Liver (tissue), 9 donors: ENCODE results near the gene NFILZ. TPM values are rescaled to one million over a fixed set of nuclear protein-coding genes. Genes with fewer than 3 reads are reported as not detected.
A peak's percentile ranks its signal among the peaks of the same experiment; 100 is the strongest.

Experiments
- DNase-seq: peaks from one replicate; pipeline ENCODE4 v3.0.0-alpha.2; 2017; ENCODE audit warnings: low spot score
- H3K27ac ChIP-seq, 2 donors: one replicate each; pipeline ENCODE4 v1.7.0; 2013; ENCODE audit warnings: inconsistent platforms in 2 of 2, low read length in 2 of 2, control low read depth in 1 of 2, low read depth in 1 of 2, mild to moderate bottlenecking in 1 of 2
- H3K27me3 ChIP-seq, 4 donors: one replicate each; pipeline versions ENCODE4 v1.6.1 to v1.7.0; 2013; ENCODE audit warnings: low read length in 3 of 4, inconsistent platforms in 1 of 4, mild to moderate bottlenecking in 1 of 4, moderate library complexity in 1 of 4; ENCODE audit not compliant: control insufficient read depth in 4 of 4, insufficient read depth in 4 of 4
- H3K36me3 ChIP-seq, 4 donors: one replicate each; pipeline versions ENCODE4 v1.6.1 to v1.7.0; 2013; ENCODE audit warnings: low read length in 3 of 4, mild to moderate bottlenecking in 3 of 4, low read depth in 1 of 4, moderate library complexity in 1 of 4; ENCODE audit not compliant: control insufficient read depth in 4 of 4, insufficient read depth in 3 of 4
- H3K4me1 ChIP-seq, 4 donors: one replicate each; pipeline versions ENCODE4 v1.6.1 to v1.7.0; 2013; ENCODE audit warnings: low read length in 3 of 4, mild to moderate bottlenecking in 3 of 4, moderate library complexity in 1 of 4; ENCODE audit not compliant: control insufficient read depth in 4 of 4, insufficient read depth in 4 of 4
- H3K4me3 ChIP-seq, 3 donors: one replicate each; pipeline versions ENCODE4 v1.6.1 to v1.7.0; 2013; ENCODE audit warnings: low read length in 3 of 3, control low read depth in 1 of 3, low read depth in 1 of 3, mild to moderate bottlenecking in 1 of 3
- H3K9ac ChIP-seq, 2 donors: one replicate each; pipeline ENCODE4 v1.7.0; 2013; ENCODE audit warnings: low read length in 2 of 2, mild to moderate bottlenecking in 2 of 2, moderate library complexity in 2 of 2, control low read depth in 1 of 2, low read depth in 1 of 2
- H3K9me3 ChIP-seq, 4 donors: one replicate each; pipeline versions ENCODE4 v1.6.1 to v1.7.0; 2013; ENCODE audit warnings: low read length in 3 of 4; ENCODE audit not compliant: control insufficient read depth in 4 of 4
- ATF3 ChIP-seq: IDR thresholded peaks from 2 replicates; pipeline ENCODE4 v1.6.1; 2016; ENCODE audit warnings: antibody characterized with exemption
- EGR1 ChIP-seq, 2 donors: IDR thresholded peaks; 2 replicates each; pipeline ENCODE4 v1.6.1; 2016 to 2018; ENCODE audit warnings: antibody characterized with exemption in 2 of 2, low read depth in 2 of 2
- FOXA1 ChIP-seq: IDR thresholded peaks from 2 replicates; pipeline ENCODE4 v1.6.1; 2016; ENCODE audit warnings: antibody characterized with exemption
- FOXA2 ChIP-seq: IDR thresholded peaks from 2 replicates; pipeline ENCODE4 v1.6.1; 2016; ENCODE audit warnings: antibody characterized with exemption
- GABPA ChIP-seq, 2 donors: IDR thresholded peaks in 1 of 2; conservative IDR thresholded peaks in 1 of 2; 2 replicates each; pipeline ENCODE4 v1.6.1; 2016; ENCODE audit warnings: antibody characterized with exemption in 2 of 2, mild to moderate bottlenecking in 1 of 2, moderate library complexity in 1 of 2
- HNF4A ChIP-seq, 2 donors: conservative IDR thresholded peaks; 2 replicates each; pipeline ENCODE4 v1.6.1; 2016; ENCODE audit warnings: antibody characterized with exemption in 2 of 2, mild to moderate bottlenecking in 2 of 2
- HNF4G ChIP-seq: IDR thresholded peaks from 2 replicates; pipeline ENCODE4 v1.6.1; 2016; ENCODE audit warnings: antibody characterized with exemption
- JUND ChIP-seq, 2 donors: IDR thresholded peaks; 2 replicates each; pipeline ENCODE4 v1.6.1; 2016; ENCODE audit warnings: antibody characterized with exemption in 2 of 2
- MAX ChIP-seq: IDR thresholded peaks from 2 replicates; pipeline ENCODE4 v1.6.1; 2016; ENCODE audit warnings: antibody characterized with exemption
- NR2F2 ChIP-seq: IDR thresholded peaks from 2 replicates; pipeline ENCODE4 v1.6.1; 2016; ENCODE audit warnings: antibody characterized with exemption
- RAD21 ChIP-seq, 2 donors: IDR thresholded peaks; 2 replicates each; pipeline ENCODE4 v1.6.1; 2016; ENCODE audit warnings: antibody characterized with exemption in 2 of 2, mild to moderate bottlenecking in 2 of 2
- REST ChIP-seq: IDR thresholded peaks from 2 replicates; pipeline ENCODE4 v1.6.1; 2016; ENCODE audit warnings: antibody characterized with exemption, mild to moderate bottlenecking
- SP1 ChIP-seq: IDR thresholded peaks from 2 replicates; pipeline ENCODE4 v1.6.1; 2018; ENCODE audit warnings: antibody characterized with exemption, mild to moderate bottlenecking
- TAF1 ChIP-seq: conservative IDR thresholded peaks from 2 replicates; pipeline ENCODE4 v1.6.1; 2016; ENCODE audit warnings: antibody characterized with exemption, mild to moderate bottlenecking
- YY1 ChIP-seq: IDR thresholded peaks from 2 replicates; pipeline ENCODE4 v1.6.1; 2016; ENCODE audit warnings: antibody characterized with exemption, mild to moderate bottlenecking
- WGBS: extraction: QIAGEN DNeasy Blood & Tissue Kit; methylation state at CpG from one replicate; pipeline ENCODE4 v1.1.7; 2013; 5-methylcytosine and 5-hydroxymethylcytosine counted together
- polyA plus RNA-seq, 2 donors: library from polyadenylated mRNA; stranded (reverse) in 1 of 2; unstranded in 1 of 2; fragments of 200-250 nt in 1 of 2; fragments of >200 nt in 1 of 2; fragmentation: Nextera tagmentation in 1 of 2; extraction: Ambion mirVana in 1 of 2; gene quantifications; one replicate each; pipeline versions ENCODE4 v1.2.1 to v1.2.3, GENCODE V29; 2013 to 2015
- total RNA-seq, 2 donors: library from RNA; depleted of rRNA; stranded (reverse); fragments of >200 nt; gene quantifications; one replicate each; pipeline ENCODE4 v1.2.3, GENCODE V29; 2014
- TF ChIP-seq, protein P1 (sequence below): fragments of 150-350 bp; IDR thresholded peaks from 2 replicates; pipeline ENCODE4 v1.5.1; 2017; ENCODE audit warnings: improper control_type of control experiment, low read depth, low read length; ENCODE audit not compliant: missing input control
- TF ChIP-seq, protein P2 (sequence below): IDR thresholded peaks from 2 replicates; pipeline ENCODE4 v1.6.1; 2016; ENCODE audit warnings: antibody characterized with exemption
- donor health status: healthy.
- donor health status: healthy.
- donor health status: healthy.
- donor health status: healthy.
- donor health status: healthy.

Gene NFILZ
- total and polyA plus RNA-seq, 4 donors, result not detected

DNA sequence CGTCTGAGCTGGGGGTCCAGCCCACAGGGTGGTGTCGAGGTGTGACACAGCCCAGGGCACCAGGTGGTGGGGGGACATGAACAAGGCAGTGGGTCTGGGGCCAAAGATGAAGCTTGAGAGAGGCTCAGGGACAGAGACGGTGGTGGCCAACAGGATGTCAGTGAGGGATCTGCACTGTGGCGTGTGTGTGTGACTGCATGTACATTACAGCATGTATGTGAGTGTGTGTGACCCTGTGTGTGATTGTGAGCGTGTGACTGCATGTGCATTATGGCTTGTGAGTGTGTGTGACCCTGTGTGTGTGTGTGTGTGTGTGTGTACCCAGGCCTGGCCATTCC lies 21.5 kb upstream of the NFILZ start:
- peaks cover 0 to 31% (median 18%) of the 10 kb centered on the region in 4 donors for H3K4me1 ChIP-seq
- no peaks in the 10 kb centered on the region for H3K27me3 ChIP-seq
- no peak for DNase-seq
- TF ChIP-seq GABPA (IDR thresholded peaks at IDR 0.05 in 1 of 2, conservative IDR thresholded peaks at IDR 0.05 in 1 of 2), result no peak
- H3K36me3 ChIP-seq, result no peaks in the 10 kb centered on the region
- peak overlapping the region in 2 of 3 donors; percentile 59 to 63 for H3K4me3 ChIP-seq
- peak overlapping the region; percentile 42 to 50 for H3K27ac ChIP-seq
- no peak overlapping the region for H3K9ac ChIP-seq
- 77% methylated on average over 5 of the region's 5 CpGs for WGBS
- H3K9me3 ChIP-seq, result no peaks in the 10 kb centered on the region

DNA sequence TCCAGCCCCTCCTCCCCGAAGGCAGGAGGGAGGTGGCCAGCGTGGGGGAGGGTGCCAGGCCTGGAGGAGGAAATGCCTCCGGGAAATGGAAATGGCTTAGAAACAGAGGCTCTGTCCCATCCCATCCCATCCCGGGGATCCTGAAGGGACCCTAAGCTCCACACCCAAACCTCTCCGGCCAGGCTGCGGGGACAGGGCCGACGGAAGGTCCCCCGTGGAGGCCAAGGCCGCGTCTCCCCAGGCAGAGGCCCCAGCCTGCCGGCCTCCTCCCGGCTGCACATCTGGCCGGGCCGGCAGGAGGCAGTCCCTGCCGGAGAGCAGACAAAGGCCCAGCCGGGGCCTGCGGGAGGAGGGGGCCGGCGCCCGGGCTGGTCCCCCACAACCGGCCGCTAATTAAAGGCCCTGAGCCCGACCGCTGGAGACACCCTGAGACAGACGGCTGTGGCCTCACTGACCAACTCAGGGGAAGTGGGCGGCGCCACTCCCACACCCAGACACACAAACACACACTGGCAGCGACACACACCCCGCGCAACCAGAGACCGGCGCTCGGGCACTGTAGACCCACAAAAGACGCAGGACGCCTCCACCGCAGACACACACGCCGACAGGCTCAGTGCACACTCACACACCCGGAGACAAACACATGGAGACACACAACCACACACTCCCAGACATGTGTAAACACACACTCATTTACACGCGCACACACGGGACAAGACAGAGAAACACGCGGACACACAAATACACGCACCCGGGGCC lies 21.0 kb upstream of the NFILZ start:
- no peak for TF ChIP-seq YY1
- TF ChIP-seq JUND (IDR thresholded peaks at IDR 0.05), result no peak
- TF ChIP-seq MAX, result no peak
- no peak for TF ChIP-seq SP1
- TF ChIP-seq NR2F2, result no peak
- no peak for TF ChIP-seq TAF1
- no peak for TF ChIP-seq ATF3
- no peak for TF ChIP-seq HNF4A (conservative IDR thresholded peaks at IDR 0.05)
- TF ChIP-seq, protein P1, sequence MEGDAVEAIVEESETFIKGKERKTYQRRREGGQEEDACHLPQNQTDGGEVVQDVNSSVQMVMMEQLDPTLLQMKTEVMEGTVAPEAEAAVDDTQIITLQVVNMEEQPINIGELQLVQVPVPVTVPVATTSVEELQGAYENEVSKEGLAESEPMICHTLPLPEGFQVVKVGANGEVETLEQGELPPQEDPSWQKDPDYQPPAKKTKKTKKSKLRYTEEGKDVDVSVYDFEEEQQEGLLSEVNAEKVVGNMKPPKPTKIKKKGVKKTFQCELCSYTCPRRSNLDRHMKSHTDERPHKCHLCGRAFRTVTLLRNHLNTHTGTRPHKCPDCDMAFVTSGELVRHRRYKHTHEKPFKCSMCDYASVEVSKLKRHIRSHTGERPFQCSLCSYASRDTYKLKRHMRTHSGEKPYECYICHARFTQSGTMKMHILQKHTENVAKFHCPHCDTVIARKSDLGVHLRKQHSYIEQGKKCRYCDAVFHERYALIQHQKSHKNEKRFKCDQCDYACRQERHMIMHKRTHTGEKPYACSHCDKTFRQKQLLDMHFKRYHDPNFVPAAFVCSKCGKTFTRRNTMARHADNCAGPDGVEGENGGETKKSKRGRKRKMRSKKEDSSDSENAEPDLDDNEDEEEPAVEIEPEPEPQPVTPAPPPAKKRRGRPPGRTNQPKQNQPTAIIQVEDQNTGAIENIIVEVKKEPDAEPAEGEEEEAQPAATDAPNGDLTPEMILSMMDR, result no peak
- TF ChIP-seq EGR1 (IDR thresholded peaks at IDR 0.05; ENCODE audit: low read depth in 2 of 2), result no peak
- TF ChIP-seq RAD21 (IDR thresholded peaks at IDR 0.05), result no peak
- TF ChIP-seq REST, result no peak
- TF ChIP-seq FOXA2, result no peak
- TF ChIP-seq, protein P2, sequence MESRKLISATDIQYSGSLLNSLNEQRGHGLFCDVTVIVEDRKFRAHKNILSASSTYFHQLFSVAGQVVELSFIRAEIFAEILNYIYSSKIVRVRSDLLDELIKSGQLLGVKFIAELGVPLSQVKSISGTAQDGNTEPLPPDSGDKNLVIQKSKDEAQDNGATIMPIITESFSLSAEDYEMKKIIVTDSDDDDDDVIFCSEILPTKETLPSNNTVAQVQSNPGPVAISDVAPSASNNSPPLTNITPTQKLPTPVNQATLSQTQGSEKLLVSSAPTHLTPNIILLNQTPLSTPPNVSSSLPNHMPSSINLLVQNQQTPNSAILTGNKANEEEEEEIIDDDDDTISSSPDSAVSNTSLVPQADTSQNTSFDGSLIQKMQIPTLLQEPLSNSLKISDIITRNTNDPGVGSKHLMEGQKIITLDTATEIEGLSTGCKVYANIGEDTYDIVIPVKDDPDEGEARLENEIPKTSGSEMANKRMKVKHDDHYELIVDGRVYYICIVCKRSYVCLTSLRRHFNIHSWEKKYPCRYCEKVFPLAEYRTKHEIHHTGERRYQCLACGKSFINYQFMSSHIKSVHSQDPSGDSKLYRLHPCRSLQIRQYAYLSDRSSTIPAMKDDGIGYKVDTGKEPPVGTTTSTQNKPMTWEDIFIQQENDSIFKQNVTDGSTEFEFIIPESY, result no peak
- TF ChIP-seq HNF4G, result no peak
- no peak for TF ChIP-seq FOXA1
- no peak for TF ChIP-seq GABPA (IDR thresholded peaks at IDR 0.05 in 1 of 2, conservative IDR thresholded peaks at IDR 0.05 in 1 of 2)
- peak overlapping the region; percentile 59 to 63 (median 62) for H3K4me3 ChIP-seq
- peak; percentile 48 for DNase-seq
- WGBS, result 31% methylated on average over 47 of the region's 47 CpGs
- H3K9ac ChIP-seq, result peak overlapping the region; percentile 10 to 61
- no peaks in the 10 kb centered on the region for H3K9me3 ChIP-seq
- H3K4me1 ChIP-seq, result peaks cover 0 to 31% (median 18%) of the 10 kb centered on the region in 4 donors
- H3K27ac ChIP-seq, result peak overlapping the region; percentile 42 to 50
- no peaks in the 10 kb centered on the region for H3K27me3 ChIP-seq
- H3K36me3 ChIP-seq, result no peaks in the 10 kb centered on the region
